Testis (tissue), 2 donors: ENCODE measurements around the gene GRIK2.

Experiments
- CTCF ChIP-seq, 3 experiments: fragments of 450-650 bp in 2 of 3; fragments of 200-600 bp in 1 of 3; sonication (generic) in 1 of 3; IDR thresholded peaks; one replicate each; pipeline ENCODE4 v1.5.1; 2016 to 2019; ENCODE audit warnings: antibody characterized with exemption in 3 of 3, mild to moderate bottlenecking in 2 of 3, moderate library complexity in 1 of 3
- POLR2A ChIP-seq: fragments of 450-650 bp; IDR thresholded peaks from one replicate; pipeline ENCODE4 v1.6.1; 2017; ENCODE audit warnings: antibody characterized with exemption, mild to moderate bottlenecking, moderate library complexity

GRCh38 chr6:101458336-101458735 lies 64.8 kb downstream of the GRIK2 start:
- TF ChIP-seq CTCF (IDR thresholded peaks at IDR 0.05), result no peak
- TF ChIP-seq POLR2A, result no peak
